ENCODE results near the gene CERT1. TPM values are rescaled to one million over a fixed set of nuclear protein-coding genes. Genes with fewer than 3 reads are reported as not detected.

Gene CERT1
- total and polyA plus RNA-seq, 2 donors from 2014 or later: 14.5 to 50.1 TPM

DNA sequence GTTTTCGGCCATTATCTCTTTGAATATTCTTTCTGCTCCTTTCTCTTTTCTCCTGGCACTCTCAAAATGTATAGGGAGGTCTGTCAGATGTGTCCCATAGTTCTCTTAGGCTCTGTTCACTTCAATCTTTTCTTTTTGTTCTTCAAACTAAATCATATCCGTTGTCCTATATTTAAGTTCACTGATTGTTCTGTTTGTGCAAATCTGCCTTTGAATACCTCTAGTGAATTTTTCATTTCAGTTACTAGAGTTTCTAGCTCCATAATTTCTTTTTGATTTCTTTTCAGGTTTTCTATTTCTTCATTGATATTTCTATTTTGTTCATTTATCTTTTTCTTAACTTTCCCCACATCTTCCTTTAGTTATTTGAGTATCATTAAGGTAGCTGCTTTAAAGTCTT lies 65.4 kb downstream of the CERT1 start:
- no peak for FAIRE-seq
- intact Hi-C loops (cut with DNase I): no loop called here

DNA sequence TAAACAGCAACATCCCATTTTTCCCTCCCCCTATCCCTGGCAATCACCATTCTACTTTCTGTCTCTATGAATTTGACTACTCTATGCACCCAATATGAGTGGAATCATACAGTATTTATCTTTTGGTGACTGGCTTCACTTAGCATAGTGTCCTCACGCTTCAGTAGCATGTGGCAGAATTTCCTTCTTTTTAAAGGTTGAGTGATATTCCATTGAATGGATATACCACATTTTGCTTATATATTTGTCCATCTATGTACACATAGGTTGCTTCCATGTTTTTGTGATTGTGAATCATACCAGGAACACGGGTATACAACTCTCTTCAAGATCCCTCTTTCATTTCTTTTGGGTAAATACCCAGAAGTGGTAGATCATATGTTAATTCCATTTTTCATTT lies 69.9 kb downstream of the CERT1 start:
- H3K27me3 ChIP-seq (ENCODE audit: control insufficient read depth, insufficient read depth, low read length): no peaks in the 10 kb centered on the region
- DNase-seq: no peak
- no peak overlapping the region for H3K9ac ChIP-seq (ENCODE audit: low read length in 3 of 3)
- H3K4me3 ChIP-seq (ENCODE audit: low read length in 3 of 3): no peak overlapping the region
- intact Hi-C loops (cut with DNase I): no loop called here
- no peaks in the 10 kb centered on the region for H3K36me3 ChIP-seq (ENCODE audit: control insufficient read depth in 2 of 3, insufficient read depth in 3 of 3, low read length in 3 of 3)
- no peak overlapping the region for H3K27ac ChIP-seq (ENCODE audit: low read depth in 2 of 2, low read length in 2 of 2)
- peaks cover 0 to 6% (median 0%) of the 10 kb centered on the region in 3 donors for H3K9me3 ChIP-seq (ENCODE audit: control insufficient read depth in 2 of 3, insufficient read depth in 1 of 3, low read length in 3 of 3)
- no peak for FAIRE-seq
- H3K4me1 ChIP-seq (ENCODE audit: control insufficient read depth in 2 of 3, insufficient read depth in 2 of 3, low read depth in 1 of 3, low read length in 3 of 3): no peaks in the 10 kb centered on the region
- TF ChIP-seq, protein P1, sequence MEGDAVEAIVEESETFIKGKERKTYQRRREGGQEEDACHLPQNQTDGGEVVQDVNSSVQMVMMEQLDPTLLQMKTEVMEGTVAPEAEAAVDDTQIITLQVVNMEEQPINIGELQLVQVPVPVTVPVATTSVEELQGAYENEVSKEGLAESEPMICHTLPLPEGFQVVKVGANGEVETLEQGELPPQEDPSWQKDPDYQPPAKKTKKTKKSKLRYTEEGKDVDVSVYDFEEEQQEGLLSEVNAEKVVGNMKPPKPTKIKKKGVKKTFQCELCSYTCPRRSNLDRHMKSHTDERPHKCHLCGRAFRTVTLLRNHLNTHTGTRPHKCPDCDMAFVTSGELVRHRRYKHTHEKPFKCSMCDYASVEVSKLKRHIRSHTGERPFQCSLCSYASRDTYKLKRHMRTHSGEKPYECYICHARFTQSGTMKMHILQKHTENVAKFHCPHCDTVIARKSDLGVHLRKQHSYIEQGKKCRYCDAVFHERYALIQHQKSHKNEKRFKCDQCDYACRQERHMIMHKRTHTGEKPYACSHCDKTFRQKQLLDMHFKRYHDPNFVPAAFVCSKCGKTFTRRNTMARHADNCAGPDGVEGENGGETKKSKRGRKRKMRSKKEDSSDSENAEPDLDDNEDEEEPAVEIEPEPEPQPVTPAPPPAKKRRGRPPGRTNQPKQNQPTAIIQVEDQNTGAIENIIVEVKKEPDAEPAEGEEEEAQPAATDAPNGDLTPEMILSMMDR (IDR thresholded peaks at IDR 0.05; ENCODE audit: borderline replicate concordance, extremely low read depth, insufficient read depth): no peak

More for the DNA sequence above, 65.4 kb downstream of the CERT1 start:
- no peak for DNase-seq
- Histone ChIP-seq H3K36me3 (ENCODE audit: control insufficient read depth in 2 of 3, insufficient read depth in 3 of 3, low read length in 3 of 3) (no peaks in the 10 kb centered on the region), H3K27me3 (ENCODE audit: control insufficient read depth, insufficient read depth, low read length) (no peaks in the 10 kb centered on the region), H3K4me3 (ENCODE audit: low read length in 3 of 3) (no peak overlapping the region), H3K27ac (ENCODE audit: low read depth in 2 of 2, low read length in 2 of 2) (no peak overlapping the region), H3K9ac (ENCODE audit: low read length in 3 of 3) (no peak overlapping the region), H3K9me3 (ENCODE audit: control insufficient read depth in 2 of 3, insufficient read depth in 1 of 3, low read length in 3 of 3) (peaks cover 0 to 6% (median 0%) of the 10 kb centered on the region in 3 donors), H3K4me1 (ENCODE audit: control insufficient read depth in 2 of 3, insufficient read depth in 2 of 3, low read depth in 1 of 3, low read length in 3 of 3) (peaks cover 0 to 3% (median 0%) of the 10 kb centered on the region in 3 donors)
- TF ChIP-seq, protein P1 (IDR thresholded peaks at IDR 0.05; ENCODE audit: borderline replicate concordance, extremely low read depth, insufficient read depth): no peak

DNA sequence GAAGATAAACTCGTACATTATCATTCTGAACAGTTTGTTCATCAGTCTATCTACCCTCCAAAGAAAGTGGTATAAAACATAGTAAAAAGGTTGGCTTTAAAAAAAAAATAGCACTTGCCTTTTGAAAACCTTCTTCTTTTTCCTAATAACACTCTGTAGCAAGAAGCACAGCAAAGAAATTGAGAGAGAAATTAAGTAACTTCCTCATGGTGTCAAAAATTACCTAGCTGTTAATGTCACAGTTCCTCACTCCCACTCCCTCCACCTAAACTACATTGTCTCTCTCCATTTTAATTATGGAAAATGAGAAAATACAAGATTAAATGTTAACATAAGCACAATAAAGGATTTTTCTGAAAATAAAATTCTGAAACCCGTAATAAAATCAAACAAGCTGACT lies 72.2 kb downstream of the CERT1 start:
- no peaks in the 10 kb centered on the region for H3K9me3 ChIP-seq (ENCODE audit: control insufficient read depth in 2 of 3, insufficient read depth in 1 of 3, low read length in 3 of 3)
- no peak overlapping the region for H3K4me3 ChIP-seq (ENCODE audit: low read length in 3 of 3)

More for the DNA sequence above, 72.2 kb downstream of the CERT1 start:
- FAIRE-seq (no peak), DNase-seq (no peak)
- Histone ChIP-seq H3K27me3 (ENCODE audit: control insufficient read depth, insufficient read depth, low read length) (no peaks in the 10 kb centered on the region), H3K9ac (ENCODE audit: low read length in 3 of 3) (no peak overlapping the region), H3K4me1 (ENCODE audit: control insufficient read depth in 2 of 3, insufficient read depth in 2 of 3, low read depth in 1 of 3, low read length in 3 of 3) (no peaks in the 10 kb centered on the region), H3K27ac (ENCODE audit: low read depth in 2 of 2, low read length in 2 of 2) (no peak overlapping the region), H3K36me3 (ENCODE audit: control insufficient read depth in 2 of 3, insufficient read depth in 3 of 3, low read length in 3 of 3) (no peaks in the 10 kb centered on the region)
- intact Hi-C loops (cut with DNase I): no loop called here
- TF ChIP-seq, protein P1 (IDR thresholded peaks at IDR 0.05; ENCODE audit: borderline replicate concordance, extremely low read depth, insufficient read depth): no peak

Data from kidney (tissue), 14 donors.